ENCODE data around the gene INSYN2B.

Gene INSYN2B

GRCh38 chr5:169906745-169907649 lies 73.3 kb downstream of the INSYN2B start:
- no peak for TF ChIP-seq CTCF (IDR thresholded peaks at IDR 0.05; ENCODE audit: low read depth, low read length)
- no peak overlapping the region for H3K4me3 ChIP-seq (replicated peaks in 1 of 2; ENCODE audit: low read depth in 2 of 2, low read length in 2 of 2)
- peak; percentile 7 to 21 for DNase-seq (ENCODE audit: low read depth in 2 of 2)

- TF ChIP-seq CTCF (IDR thresholded peaks at IDR 0.05; ENCODE audit: low read depth, low read length): no peak
- DNase-seq (ENCODE audit: low read depth in 2 of 2): no peak
- no peak overlapping the region for H3K4me3 ChIP-seq (replicated peaks in 1 of 2; ENCODE audit: low read depth in 2 of 2, low read length in 2 of 2)
Observed at GRCh38 chr5:169905017-169905416, 75.3 kb downstream of the INSYN2B start.

- DNase-seq (ENCODE audit: low read depth in 2 of 2): peak in 1 of 2 donors; percentile 10
- no peak for TF ChIP-seq CTCF (IDR thresholded peaks at IDR 0.05; ENCODE audit: low read depth, low read length)
- H3K4me3 ChIP-seq (replicated peaks in 1 of 2; ENCODE audit: low read depth in 2 of 2, low read length in 2 of 2): no peak overlapping the region
Observed at GRCh38 chr5:169904508-169904907, 75.8 kb downstream of the INSYN2B start.

- peak; percentile 93 to 94 for DNase-seq (ENCODE audit: low read depth in 2 of 2)
- no peak for TF ChIP-seq CTCF (IDR thresholded peaks at IDR 0.05; ENCODE audit: low read depth, low read length)
- H3K4me3 ChIP-seq (replicated peaks in 1 of 2; ENCODE audit: low read depth in 2 of 2, low read length in 2 of 2): no peak overlapping the region
Observed at GRCh38 chr5:169904059-169904458, 76.2 kb downstream of the INSYN2B start.

GRCh38 chr5:169901896-169902295 lies 78.4 kb downstream of the INSYN2B start:
- no peak for TF ChIP-seq CTCF (IDR thresholded peaks at IDR 0.05; ENCODE audit: low read depth, low read length)
- no peak overlapping the region for H3K4me3 ChIP-seq (replicated peaks in 1 of 2; ENCODE audit: low read depth in 2 of 2, low read length in 2 of 2)
- DNase-seq (ENCODE audit: low read depth in 2 of 2): no peak

- TF ChIP-seq CTCF (IDR thresholded peaks at IDR 0.05; ENCODE audit: low read depth, low read length): no peak
- H3K4me3 ChIP-seq (replicated peaks in 1 of 2; ENCODE audit: low read depth in 2 of 2, low read length in 2 of 2): no peak overlapping the region
Observed at GRCh38 chr5:169897481-169897880, 82.8 kb downstream of the INSYN2B start.

More at GRCh38 chr5:169897481-169897880, 82.8 kb downstream of the INSYN2B start:
- DNase-seq (ENCODE audit: low read depth in 2 of 2): no peak
